T47D (cell line): ENCODE results near the gene MBOAT7.
A peak's percentile ranks its signal among the peaks of the same experiment; 100 is the strongest.
"Not testable (repeated sequence)": the region's sequence is repeated elsewhere in the genome, so short reads cannot be mapped to it uniquely, and the experiment has no call there.

Experiments
- DNase-seq, 2 experiments: peaks; one replicate each; pipeline versions ENCODE4 v3.0.0 to v3.0.0-alpha.2; 2011 to 2012; ENCODE audit warnings: low read depth in 1 of 2, low spot score in 1 of 2
- JUND ChIP-seq: IDR thresholded peaks from 2 replicates; pipeline ENCODE4 v1.6.1; 2012; ENCODE audit warnings: low read depth
- in situ Hi-C: cut with HindIII; loops from 2 replicates; pipeline ENCODE4 v1.10.0; 2016; ENCODE audit warnings: low sequenced_read_pairs, low pct_unique_long_range_greater_than_20kb

MBOAT7 gene

DNA sequence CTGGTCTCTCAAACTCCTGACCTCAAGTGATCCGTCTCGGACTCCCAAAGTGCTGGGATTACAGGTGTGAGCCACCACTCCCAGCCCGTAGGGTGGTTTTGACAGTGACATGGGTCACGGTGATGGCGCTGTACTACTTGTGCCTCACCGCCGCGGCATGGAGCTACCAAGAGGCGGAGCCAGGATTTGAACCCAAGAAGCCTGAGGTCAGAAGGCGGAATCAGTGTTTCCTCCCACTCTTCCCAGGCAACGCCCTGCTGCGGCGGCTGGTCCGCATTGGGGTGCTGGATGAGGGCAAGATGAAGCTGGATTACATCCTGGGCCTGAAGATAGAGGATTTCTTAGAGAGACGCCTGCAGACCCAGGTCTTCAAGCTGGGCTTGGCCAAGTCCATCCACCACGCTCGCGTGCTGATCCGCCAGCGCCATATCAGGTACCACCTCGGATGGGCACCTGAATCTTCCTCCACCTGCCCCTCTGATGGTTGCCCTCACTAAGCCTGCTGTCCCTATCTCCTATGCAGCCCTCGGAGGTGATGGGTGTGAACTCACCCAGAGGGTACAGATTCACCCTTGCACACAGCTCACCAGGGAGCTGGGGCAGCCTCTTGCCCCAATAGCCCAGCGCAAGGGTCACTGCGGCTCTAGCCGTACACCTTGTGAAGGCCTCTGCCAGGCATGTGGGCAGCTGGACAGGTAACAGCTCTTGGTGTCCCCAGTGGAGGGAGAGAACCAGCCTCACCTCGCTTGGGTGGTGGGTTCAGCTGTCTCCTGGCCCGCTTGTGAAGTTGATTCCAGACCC is 16.9 kb upstream of the MBOAT7 start:
- in situ Hi-C loops = no loop called here
- no peak for DNase-seq
- no peak for TF ChIP-seq JUND

DNA sequence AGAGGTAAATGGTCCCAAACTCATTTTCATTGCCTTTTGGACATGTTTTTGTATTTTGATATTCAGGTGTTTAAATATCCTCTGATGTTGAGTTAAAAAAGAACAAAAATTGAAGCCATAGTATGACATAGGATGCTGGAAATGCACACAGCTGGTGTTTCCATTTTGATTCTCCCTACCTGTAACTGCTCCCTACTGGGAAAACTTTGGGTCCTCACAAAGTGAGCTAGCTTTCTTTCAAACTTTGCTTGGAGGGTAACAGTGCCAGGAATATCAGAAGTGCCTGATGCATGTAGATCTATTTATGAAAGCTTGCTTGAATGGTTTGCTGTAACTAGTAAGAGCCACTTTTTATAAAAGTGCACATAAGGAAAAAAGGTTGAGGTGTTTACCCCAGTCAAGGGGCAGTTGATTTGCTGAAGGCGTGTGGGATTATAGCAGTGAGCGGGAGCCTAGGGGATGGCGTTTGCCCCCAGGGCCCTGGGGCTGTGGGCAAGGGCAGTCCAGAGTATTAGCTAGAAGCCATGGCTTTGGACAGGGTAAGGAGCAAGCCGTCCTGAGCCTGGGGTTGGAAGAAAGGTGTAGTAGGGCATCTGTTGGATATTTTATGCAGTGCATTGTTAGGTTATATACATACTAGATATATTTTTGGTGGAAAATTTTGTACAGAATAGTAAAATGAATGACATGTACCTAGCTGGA is 15.5 kb upstream of the MBOAT7 start:
- no peak for TF ChIP-seq JUND
- in situ Hi-C loops = no loop called here
- DNase-seq = no peak

DNA sequence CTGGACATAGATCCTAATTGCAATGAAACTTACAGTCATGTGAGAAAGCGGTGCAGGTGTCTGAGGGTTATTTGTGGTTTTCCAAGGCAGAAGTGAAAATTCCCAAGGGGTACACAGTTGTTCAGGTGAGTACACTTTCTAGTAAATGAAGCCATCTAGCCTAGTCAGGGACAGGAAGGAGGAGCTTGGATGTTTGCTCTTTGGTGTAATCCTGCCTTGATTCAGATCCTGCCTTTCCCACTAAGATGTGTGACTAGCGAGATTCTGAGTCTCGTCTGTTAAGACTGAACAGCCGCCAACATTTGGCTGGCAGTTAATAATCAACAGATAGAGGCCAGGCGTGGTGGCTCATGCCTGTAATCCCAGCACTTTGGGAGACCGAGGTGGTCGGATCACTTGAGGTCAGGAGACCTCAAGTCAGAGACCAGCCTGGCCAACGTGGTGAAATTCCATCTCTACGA is 13.8 kb upstream of the MBOAT7 start:
- TF ChIP-seq JUND = no peak
- in situ Hi-C loops = no loop called here
- DNase-seq = no peak

DNA sequence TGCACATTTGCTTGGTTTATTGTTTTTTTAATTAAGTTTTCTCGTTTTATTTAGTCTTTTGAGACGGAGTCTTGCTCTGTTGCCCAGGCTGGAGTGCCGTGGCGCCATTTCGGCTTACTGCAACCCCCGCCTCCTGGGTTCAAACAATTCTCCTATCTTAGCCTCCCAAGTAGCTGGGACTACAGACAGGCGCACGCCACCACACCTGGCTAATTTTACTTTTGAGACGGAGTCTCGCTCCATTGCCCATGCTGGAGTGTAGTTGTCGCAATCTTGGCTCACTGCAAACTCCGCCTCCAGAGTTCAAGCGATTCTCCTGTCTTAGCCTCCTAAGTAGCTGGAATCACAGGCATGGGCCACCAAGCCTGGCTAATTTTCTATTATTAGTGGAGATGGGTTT is 12.6 kb upstream of the MBOAT7 start:
- no peak for DNase-seq
- no peak for TF ChIP-seq JUND
- in situ Hi-C loops = no loop called here

DNA sequence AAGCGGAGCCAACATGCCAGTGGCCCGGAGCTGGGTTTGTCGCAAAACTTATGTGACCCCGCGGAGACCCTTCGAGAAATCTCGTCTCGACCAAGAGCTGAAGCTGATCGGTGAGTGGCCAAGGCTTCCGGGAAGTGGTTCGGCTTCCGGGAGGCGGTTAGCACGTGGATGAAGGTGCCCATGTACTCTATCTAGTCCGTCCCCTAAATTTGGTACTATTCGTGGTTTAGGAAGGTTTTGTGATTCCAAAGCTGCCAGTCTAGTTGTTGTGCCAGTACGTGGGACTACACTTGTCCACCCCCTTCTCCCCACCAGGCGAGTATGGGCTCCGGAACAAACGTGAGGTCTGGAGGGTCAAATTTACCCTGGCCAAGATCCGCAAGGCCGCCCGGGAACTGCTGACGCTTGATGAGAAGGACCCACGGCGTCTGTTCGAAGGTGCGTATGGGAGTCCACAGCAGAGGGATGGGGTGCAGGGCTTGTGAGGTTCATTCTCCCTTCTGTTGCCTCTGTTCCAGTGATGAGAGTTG is 11.9 kb upstream of the MBOAT7 start:
- DNase-seq = no peak
- TF ChIP-seq JUND = no peak
- in situ Hi-C loops = no loop called here

DNA sequence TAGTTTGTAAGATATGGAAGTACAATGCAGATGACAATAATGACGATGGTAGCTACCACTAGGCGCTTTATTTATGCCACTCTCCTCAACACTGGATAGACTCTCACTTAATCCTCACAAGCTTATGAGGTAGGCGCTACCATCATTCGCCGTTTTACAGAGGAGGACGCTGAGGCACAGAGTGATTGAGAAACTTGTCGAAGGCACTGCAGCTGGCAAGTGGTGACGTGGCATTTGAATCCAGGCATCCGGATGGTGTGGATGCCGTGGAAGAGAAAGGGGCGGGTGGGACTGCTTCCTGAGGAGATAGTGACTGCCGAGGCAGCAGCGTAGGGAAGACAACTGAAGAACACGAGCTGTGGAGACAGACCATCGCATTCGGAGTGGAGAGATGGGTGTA is 10.0 kb upstream of the MBOAT7 start:
- DNase-seq = no peak
- no peak for TF ChIP-seq JUND
- in situ Hi-C loops = no loop called here

DNA sequence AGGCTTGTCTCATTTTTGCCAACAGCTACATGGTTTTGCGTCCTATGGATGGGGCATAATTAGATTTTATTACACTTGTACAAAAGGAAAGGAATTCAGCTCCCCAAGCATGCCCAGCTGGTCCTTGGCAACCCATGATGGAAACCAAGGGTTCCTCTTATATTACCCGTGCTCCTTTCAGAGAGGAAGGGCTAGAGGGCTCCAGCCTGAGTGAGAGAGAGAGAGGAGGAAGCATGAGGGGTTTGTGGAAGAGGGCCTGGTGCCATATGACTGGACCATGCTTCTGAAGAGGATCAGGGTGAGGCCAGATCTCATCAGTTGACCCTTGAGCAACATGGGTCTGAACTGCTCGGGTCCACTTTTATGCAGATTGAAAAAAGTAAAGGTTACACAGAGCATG is 7.7 kb upstream of the MBOAT7 start:
- no peak for DNase-seq
- in situ Hi-C loops = no loop called here
- no peak for TF ChIP-seq JUND

DNA sequence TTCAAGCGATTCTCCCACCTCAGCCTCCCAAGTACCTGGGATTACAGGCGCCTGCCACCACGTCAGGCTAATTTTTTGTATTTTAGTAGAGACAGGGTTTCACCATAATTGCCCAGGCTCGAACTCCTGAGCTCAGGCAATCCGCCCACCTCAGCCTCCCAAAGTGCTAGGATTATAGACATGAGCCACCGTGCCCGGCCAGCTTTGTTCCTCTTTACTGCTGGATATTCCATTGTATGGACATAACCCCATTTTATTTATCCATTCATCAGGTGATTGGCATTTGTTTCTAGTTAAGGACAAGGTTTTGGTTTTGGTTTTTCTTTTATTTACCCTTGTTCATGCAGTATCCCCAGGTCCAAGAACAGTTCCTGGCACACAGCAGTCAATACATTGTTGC is 7.2 kb upstream of the MBOAT7 start:
- DNase-seq = no peak
- no peak for TF ChIP-seq JUND
- in situ Hi-C loops = no loop called here

DNA sequence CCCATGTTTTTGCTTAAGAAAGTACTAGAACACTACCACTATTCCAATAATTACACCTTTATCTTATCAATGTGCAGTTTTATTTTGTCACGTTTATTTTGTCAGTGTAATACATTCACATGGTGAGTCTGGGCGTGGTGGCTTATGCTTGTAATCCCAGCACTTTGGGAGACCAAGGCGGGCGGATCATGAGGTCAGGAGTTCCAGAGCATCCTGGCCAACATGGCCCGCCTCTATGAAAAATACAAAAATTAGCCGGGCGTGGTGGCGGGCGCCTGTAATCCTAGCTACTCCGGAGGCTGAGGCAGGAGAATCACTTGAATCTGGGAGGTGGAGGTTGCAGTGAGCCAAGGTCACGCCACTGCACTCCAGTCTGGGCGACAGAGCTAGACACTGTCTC is 5.1 kb upstream of the MBOAT7 start:
- DNase-seq, in situ Hi-C loops: not testable (repeated sequence)

DNA sequence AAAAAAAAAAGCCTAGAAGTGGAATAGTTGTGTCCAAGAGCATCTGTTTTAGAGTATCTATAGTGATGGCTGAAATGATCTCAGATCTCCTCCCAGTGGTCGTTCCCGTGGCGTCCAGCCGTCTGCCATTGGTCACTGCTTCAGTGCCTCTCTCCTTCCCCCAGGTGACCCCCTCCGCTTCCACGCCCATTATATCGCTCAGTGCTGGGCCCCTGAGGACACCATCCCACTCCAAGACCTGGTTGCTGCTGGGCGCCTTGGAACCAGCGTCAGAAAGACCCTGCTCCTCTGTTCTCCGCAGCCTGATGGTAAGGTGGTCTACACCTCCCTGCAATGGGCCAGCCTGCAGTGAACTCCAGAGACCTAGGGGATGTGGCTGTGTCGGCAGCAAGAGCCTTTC is 3.6 kb upstream of the MBOAT7 start:
- no peak for DNase-seq
- TF ChIP-seq JUND = no peak
- in situ Hi-C loops = no loop called here

DNA sequence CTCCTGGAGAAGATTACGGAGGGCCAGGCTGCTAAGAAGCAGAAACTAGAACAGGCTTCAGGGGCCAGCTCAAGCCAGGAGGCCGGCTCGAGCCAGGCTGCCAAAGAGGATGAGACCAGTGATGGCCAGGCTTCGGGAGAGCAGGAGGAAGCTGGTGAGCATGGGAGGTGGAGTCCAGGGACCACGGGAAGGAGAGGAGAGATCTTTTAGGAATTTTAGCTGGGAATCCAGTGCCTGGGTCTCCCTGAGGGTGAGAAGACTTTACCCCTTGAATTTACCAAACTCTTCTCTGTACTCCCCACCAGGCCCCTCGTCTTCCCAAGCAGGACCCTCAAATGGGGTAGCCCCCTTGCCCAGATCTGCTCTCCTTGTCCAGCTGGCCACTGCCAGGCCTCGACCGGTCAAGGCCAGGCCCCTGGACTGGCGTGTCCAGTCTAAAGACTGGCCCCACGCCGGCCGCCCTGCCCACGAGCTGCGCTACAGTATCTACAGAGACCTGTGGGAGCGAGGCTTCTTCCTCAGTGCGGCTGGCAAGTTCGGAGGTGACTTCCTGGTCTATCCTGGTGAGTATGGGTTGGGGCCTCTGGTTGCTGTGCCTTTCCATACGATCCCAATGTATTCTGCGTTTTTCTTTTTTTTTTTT is 2.6 kb upstream of the MBOAT7 start:
- no peak for TF ChIP-seq JUND
- in situ Hi-C loops = no loop called here

DNA sequence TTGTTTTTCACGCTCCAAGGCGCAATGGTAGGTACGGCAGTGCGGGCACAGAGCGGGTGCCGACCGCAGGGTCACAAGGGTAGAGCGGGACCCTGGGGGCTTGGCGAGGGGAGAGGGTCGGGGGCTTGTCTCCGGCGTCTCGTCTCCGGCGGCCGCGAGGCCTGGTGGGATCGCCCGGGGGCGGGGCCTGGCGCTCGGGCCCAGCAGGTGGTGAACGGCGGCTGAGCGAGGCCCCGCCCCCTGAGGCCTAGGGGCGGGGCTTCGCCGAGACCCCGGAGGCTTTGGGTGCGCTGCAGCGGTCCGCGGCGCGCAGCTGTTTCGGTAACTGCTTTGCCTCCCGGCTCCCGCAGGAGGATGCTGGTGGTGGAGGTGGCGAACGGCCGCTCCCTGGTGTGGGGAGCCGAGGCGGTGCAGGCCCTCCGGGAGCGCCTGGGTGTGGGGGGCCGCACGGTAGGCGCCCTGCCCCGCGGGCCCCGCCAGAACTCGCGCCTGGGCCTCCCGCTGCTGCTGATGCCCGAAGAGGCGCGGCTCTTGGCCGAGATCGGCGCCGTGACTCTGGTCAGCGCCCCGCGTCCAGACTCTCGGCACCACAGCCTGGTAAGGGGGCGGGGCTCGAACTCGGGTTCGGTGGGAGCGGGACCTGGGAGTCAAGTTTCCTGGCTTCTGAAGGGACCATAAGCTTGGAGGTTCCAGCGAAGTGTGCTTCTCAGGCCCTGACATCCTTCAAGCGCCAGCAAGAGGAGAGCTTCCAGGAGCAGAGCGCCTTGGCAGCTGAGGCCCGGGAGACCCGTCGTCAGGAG is 1.8 kb upstream of the MBOAT7 start, which contains the start of gene TSEN34:
TSS of gene TSEN34 (plus strand) at position 298 of the 800 bp plus-strand sequence. CDS start at position 355, 57 bp downstream.
- TF ChIP-seq JUND = no peak
- DNase-seq = peak in 1 of 2 experiments; percentile 51
- in situ Hi-C loops = no loop called here

More for the DNA sequence above, 2.6 kb upstream of the MBOAT7 start:
- no peak for DNase-seq
